HG03432 (cell line): ENCODE data around the gene SKOR1.

ENCODE experiments used
- ATAC-seq: cut with Tn5 transposase; IDR thresholded peaks from one replicate; pipeline ENCODE4 v1.9.1; 2021; ENCODE audit warnings: mild to moderate bottlenecking, moderate library complexity; ENCODE audit not compliant: unreplicated experiment

The SKOR1 gene

DNA sequence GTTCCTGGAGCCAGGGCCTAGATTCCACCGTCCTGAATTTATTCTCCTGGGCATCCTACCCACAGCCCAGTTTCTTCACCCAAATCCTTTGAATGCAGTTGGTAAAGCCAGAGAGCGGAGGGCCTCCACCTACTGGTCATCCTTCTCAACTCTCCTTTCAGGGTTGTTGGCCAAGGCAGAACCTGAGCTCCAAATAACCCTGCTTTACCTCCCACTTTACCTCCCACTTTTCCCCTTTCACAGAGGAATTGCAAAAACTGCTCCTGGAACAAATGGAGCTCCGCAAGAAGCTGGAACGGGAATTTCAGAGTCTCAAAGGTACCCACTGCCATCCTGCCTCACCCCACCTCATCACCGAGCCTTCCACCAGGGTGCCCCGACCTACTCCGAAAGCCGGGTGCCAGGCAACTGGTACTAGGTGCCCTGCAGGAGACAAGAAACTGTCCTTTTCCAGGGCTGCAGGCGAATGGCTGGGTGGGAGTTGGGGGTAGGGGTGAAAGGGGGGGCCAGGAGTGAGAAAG lies 6.8 kb downstream of the SKOR1 start:
- no peak for ATAC-seq

GRCh38 chr15:67832897-67833709 lies 7.8 kb downstream of the SKOR1 start:
- ATAC-seq, result no peak

GRCh38 chr15:67833710-67834511 lies 8.6 kb downstream of the SKOR1 start:
- ATAC-seq, result no peak

GRCh38 chr15:67834581-67835296 lies 9.4 kb downstream of the SKOR1 start:
- ATAC-seq, result no peak

- ATAC-seq, result no peak
These were observed 10.2 kb downstream of the SKOR1 start for GRCh38 chr15:67835297-67836133.

DNA sequence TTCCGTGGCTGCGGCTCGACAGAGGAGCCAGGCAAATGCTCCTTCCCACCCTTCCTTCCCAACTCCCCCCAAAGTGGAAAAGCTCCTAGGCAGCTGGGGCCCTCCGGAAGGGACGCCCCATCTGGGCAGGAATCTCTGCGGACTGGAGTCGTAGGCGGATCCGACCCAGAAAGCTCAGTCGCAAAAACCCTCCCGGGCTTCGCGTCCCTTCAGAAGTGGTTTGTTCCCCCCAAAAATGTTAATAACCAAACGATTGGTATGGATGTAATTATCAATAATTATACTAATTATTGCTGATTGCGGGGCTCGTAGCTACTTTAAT lies 10.8 kb downstream of the SKOR1 start:
- ATAC-seq, result no peak

DNA sequence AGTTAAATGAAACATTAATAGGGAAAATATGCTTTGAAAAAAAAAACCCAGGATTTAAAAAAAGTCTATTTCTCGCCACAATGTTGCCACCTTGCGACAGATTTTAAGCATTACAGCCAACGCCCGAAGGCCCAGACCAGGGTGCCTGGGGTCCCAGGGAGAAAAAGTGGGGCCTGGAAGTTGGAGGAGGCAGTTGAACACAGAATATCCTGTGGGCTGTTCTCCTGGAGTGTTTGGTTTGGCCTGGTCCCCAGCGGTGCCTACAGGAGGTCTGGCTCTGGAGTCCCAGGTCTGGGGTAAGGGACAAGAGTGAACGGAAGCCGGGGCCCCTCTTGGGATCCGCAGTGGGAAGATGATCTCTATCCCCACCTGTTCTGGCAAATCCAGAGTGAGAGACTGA lies 11.2 kb downstream of the SKOR1 start:
- no peak for ATAC-seq

GRCh38 chr15:67836955-67837354 lies 11.6 kb downstream of the SKOR1 start:
- ATAC-seq, result no peak

- no peak for ATAC-seq
These were observed 13.6 kb downstream of the SKOR1 start for GRCh38 chr15:67838789-67839332.

DNA sequence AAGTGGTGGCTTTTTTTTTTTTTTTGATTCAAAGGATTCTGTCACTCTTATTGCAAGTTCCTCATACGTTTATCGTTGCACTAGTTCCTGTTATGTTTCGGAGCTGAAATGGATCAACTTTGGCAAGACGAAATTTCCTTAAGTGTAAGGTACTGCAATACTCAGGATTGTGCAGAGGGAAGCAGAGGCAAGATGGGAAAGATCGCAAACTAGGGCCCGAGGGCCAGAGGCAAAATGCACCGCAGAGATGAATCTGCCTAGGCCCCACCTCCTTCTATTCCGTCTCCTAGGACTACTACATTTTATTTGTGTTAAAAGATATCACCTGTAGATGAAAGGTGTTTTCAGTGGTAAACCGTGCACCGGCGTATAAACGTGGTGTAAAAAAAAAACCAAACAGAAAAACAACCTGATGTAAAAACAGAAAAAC lies 14.2 kb downstream of the SKOR1 start:
- ATAC-seq, result peak; percentile 18

DNA sequence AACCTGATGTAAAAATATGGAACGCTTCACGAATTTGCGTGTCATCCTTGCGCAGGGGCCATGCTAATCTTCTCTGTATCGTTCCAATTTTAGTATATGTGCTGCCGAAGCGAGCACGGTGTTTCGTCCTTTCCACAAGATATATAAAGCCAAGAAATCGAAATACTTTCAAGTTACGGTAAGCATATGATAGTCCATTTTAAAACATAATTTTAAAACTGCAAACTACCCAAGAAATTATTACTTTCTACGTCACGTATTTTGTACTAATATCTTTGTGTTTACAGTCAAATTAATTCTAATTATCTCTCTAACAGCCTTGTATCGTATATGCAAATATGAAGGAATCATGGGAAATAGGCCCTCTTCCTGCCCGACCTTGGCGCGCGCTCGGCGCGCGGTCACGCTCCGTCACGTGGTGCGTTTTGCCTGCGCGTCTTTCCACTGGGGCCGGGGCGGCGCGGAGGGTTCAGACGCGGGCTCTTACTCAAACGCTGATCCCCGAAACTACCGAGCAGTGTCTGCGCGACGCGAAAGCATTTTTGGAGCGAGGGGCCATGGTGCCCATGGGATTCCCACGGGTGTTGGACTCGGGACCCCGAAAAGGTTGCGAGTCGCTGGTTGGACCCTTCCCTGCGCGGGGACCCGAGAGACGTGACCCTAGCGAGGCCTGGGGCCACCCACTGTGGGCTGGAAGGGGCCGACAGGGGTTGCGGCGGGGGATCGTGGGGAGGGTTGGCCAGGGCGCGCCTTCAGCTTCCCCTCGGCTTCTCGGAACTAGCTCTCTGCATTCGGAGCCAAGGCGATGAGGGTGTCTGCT lies 14.8 kb downstream of the SKOR1 start, which contains the start of gene RNU6-1:
TSS of gene RNU6-1 (minus strand) at position 117 of the 820 bp plus-strand sequence.
- ATAC-seq, result peak; percentile 85

GRCh38 chr15:67840749-67841512 lies 15.6 kb downstream of the SKOR1 start:
- no peak for ATAC-seq

DNA sequence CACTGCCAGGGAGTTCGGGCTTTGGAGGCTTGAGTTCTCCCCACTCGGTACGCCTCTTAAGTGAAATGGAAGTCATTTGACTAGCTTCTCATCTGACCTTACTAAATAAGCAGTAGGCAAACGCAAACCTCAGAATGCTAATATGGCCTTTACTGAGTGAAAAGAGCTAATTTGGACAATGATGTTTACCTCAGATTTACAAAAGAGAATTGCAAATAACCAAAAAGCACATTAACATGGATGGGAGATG lies 16.1 kb downstream of the SKOR1 start:
- ATAC-seq, result no peak

DNA sequence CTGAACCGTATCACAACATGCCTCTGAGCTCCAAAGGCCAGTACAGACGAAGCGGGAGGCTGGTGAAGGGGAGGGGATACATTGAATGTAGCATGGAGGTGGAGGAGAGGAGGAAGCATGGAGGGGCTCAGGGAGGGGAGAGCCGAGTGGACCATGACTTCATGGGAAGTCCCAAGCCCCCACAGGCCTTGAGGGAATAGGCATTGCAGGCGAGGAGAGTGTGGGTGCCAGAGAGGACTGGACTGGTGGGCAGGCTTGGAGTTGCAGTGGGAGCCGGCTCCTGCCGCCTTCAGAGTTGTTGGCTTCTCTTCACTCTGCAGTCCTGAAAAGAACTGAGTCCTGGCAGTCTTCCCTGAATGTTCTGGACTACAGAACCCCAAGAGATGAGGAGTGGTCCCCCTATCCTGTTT lies 17.8 kb downstream of the SKOR1 start:
- ATAC-seq, result no peak

- no peak for ATAC-seq
These were observed 18.5 kb downstream of the SKOR1 start for GRCh38 chr15:67843571-67844387.

DNA sequence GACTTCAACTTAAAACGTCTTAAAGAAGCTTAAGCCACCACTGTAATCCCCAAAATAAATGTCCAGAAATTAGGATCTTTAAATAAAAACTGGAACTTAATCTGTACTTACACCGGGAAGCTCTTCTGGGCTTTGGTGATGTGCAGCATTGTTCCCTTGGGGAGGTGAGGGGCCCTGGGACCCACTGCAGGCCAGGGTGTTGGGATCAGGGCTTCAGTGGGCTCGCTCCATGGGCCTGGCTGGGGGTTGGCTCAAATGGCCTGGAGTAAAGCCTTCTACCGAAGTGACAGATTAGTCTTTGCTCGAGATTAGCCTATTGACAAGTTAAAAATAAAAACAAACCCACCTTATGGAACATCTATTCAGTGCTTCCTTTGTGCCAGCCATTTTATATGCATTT lies 20.7 kb downstream of the SKOR1 start:
- no peak for ATAC-seq

DNA sequence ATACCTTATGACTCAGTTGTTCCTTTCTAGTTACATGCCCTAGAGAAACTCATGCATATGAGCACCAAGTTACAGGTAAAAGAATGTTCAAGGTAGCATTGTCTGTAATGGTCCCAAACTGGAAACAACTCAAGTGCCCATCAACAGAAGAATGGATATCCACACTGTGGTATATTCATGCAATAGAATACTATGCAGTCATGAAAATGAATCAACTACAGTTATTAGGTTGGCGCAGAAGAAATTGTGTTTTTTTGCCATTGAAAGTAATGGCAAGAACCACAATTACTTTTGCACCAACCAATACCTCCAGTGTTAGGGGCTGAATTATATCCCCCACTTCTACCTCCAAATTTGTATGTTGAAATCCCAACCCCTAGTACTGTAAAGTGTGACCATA lies 24.2 kb downstream of the SKOR1 start:
- ATAC-seq, result no peak

DNA sequence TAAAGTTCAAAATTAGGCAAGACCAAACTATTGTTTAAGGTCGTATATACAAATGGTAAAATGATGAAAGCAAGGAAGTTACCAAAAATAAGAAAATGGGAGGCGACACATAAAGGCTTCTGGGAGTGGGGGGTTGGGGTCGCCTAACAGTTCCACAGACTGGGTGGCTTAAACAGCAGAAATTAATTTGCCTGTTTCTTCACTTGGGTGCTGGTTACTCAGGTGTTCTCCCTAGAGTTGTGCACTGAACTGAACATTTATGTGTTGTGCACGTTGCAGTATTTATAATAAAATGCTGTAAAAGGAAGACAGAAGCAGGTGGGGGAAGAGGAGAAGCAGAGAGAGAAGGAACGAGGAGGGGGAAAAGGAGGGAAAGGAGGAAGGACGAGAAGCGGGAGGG lies 25.0 kb downstream of the SKOR1 start:
- no peak for ATAC-seq
